Neural cell (in vitro differentiated cells): ENCODE measurements around the gene GUCA2B. TPM values are rescaled to one million over a fixed set of nuclear protein-coding genes. Genes with fewer than 3 reads are reported as not detected.

Experiments
- H2AFZ ChIP-seq: fragments of 200-600, 300-800 bp; sonication (generic), shearing (Covaris generic); 2 replicates; pipeline ENCODE4 v1.6.0; 2014; ENCODE audit warnings: low read depth, mild to moderate bottlenecking, antibody characterized with exemption, low read length, moderate library complexity
- H3F3A ChIP-seq: fragments of 200-600 bp; shearing (Covaris generic); 2 replicates; pipeline ENCODE4 v1.6.1; 2016; ENCODE audit warnings: mild to moderate bottlenecking, moderate library complexity, mixed read lengths, antibody characterized with exemption, low read length; ENCODE audit not compliant: insufficient read depth, poor library complexity, severe bottlenecking
- H3K27ac ChIP-seq: fragments of 200-600, 300-800 bp; sonication (generic), shearing (Covaris generic); 2 replicates; pipeline ENCODE4 v1.5.1; 2014; ENCODE audit warnings: mild to moderate bottlenecking, low read length, moderate library complexity
- H3K27me3 ChIP-seq: fragments of 300-800, 200-600 bp; sonication (generic), shearing (Covaris generic); 2 replicates; pipeline ENCODE4 v1.6.0; 2014; ENCODE audit warnings: mild to moderate bottlenecking, low read depth, low read length, moderate library complexity; ENCODE audit not compliant: insufficient read depth
- H3K36me3 ChIP-seq: fragments of 300-800, 200-600 bp; sonication (generic), shearing (Covaris generic); 2 replicates; pipeline ENCODE4 v1.5.1; 2014; ENCODE audit warnings: mild to moderate bottlenecking, antibody characterized with exemption, low read length, moderate library complexity; ENCODE audit not compliant: insufficient read depth
- H3K4me2 ChIP-seq: fragments of 300-800, 200-600 bp; sonication (generic), shearing (Covaris generic); 2 replicates; pipeline ENCODE4 v1.6.0; 2014; ENCODE audit warnings: mild to moderate bottlenecking, low read length
- H3K4me3 ChIP-seq: fragments of 300-800, 200-600 bp; sonication (generic), shearing (Covaris generic); 2 replicates; pipeline ENCODE4 v1.5.1; 2014; ENCODE audit warnings: mild to moderate bottlenecking, low read length, moderate library complexity
- H3K79me2 ChIP-seq: fragments of 200-600 bp; shearing (Covaris generic); replicated peaks from 2 replicates; pipeline ENCODE4 v1.6.0; 2014; ENCODE audit warnings: mild to moderate bottlenecking, low read length, moderate library complexity; ENCODE audit not compliant: insufficient read depth
- H3K9ac ChIP-seq: fragments of 300-800, 200-600 bp; sonication (generic), shearing (Covaris generic); 2 replicates; pipeline ENCODE4 v1.6.1; 2016; ENCODE audit warnings: mild to moderate bottlenecking, low read length, mixed read lengths
- H3K9me2 ChIP-seq: fragments of 200-600 bp; shearing (Covaris generic); 2 replicates; pipeline ENCODE4 v1.6.1; 2016; ENCODE audit warnings: mild to moderate bottlenecking, low read length, mixed read lengths; ENCODE audit not compliant: insufficient read depth
- H3K9me3 ChIP-seq: fragments of 200-600, 300-800 bp; sonication (generic), shearing (Covaris generic); 2 replicates; pipeline ENCODE4 v1.6.1; 2016; ENCODE audit warnings: mild to moderate bottlenecking, mixed run types, low read length, moderate library complexity, mixed read lengths
- H4K20me1 ChIP-seq: fragments of 200-600 bp; shearing (Covaris generic); 2 replicates; pipeline ENCODE4 v1.6.1; 2016; ENCODE audit warnings: mild to moderate bottlenecking, mixed run types; ENCODE audit not compliant: insufficient read depth
- CTCF ChIP-seq: fragments of 450-650 bp; IDR thresholded peaks from 2 replicates; pipeline ENCODE4 v1.5.1; 2014; ENCODE audit warnings: antibody characterized with exemption, mild to moderate bottlenecking, moderate library complexity; ENCODE audit not compliant: poor library complexity, severe bottlenecking
- EP300 ChIP-seq: fragments of 450-650 bp; conservative IDR thresholded peaks from 2 replicates; pipeline ENCODE4 v1.6.1; 2014; ENCODE audit warnings: antibody characterized with exemption, mild to moderate bottlenecking, moderate library complexity; ENCODE audit not compliant: poor library complexity, severe bottlenecking
- EZH2 ChIP-seq: fragments of 200-600, 300-800 bp; shearing (Covaris generic), sonication (generic); IDR thresholded peaks from 2 replicates; pipeline ENCODE4 v1.6.1; 2014; ENCODE audit warnings: antibody characterized with exemption, low read length, borderline replicate concordance, mild to moderate bottlenecking; ENCODE audit not compliant: insufficient read depth, poor library complexity, severe bottlenecking
- MXI1 ChIP-seq: fragments of 450-650 bp; conservative IDR thresholded peaks from 2 replicates; pipeline ENCODE4 v1.6.1; 2014; ENCODE audit warnings: antibody characterized with exemption, mild to moderate bottlenecking; ENCODE audit not compliant: poor library complexity, severe bottlenecking
- POLR2AphosphoS5 ChIP-seq: IDR thresholded peaks from 2 replicates; pipeline ENCODE4 v1.6.1; 2012
- RAD21 ChIP-seq: fragments of 450-650 bp; conservative IDR thresholded peaks from 2 replicates; pipeline ENCODE4 v1.6.1; 2014; ENCODE audit warnings: antibody characterized with exemption, mild to moderate bottlenecking, moderate library complexity
- REST ChIP-seq: IDR thresholded peaks from 2 replicates; pipeline ENCODE4 v1.6.1; 2012; ENCODE audit warnings: borderline replicate concordance
- SMC3 ChIP-seq: fragments of 450-650 bp; conservative IDR thresholded peaks from 2 replicates; pipeline ENCODE4 v1.6.1; 2014; ENCODE audit warnings: antibody characterized with exemption, mild to moderate bottlenecking, moderate library complexity; ENCODE audit not compliant: poor library complexity
- TAF1 ChIP-seq: IDR thresholded peaks from 2 replicates; pipeline ENCODE4 v1.6.1; 2012; ENCODE audit warnings: low read depth
- polyA plus RNA-seq: library from polyadenylated mRNA; depleted of rRNA; stranded (reverse); fragments of >200 nt; gene quantifications from 2 replicates; pipeline ENCODE4 v1.2.3, GENCODE V29; 2014

GUCA2B gene
- polyA plus RNA-seq, 1 donor from 2014 or later = not detected

- no peak overlapping the region for H3K4me2 ChIP-seq
- no peak overlapping the region for H2AFZ ChIP-seq
- peaks cover 5% of the 10 kb centered on the region for H3K9me3 ChIP-seq
- H4K20me1 ChIP-seq = no peaks in the 10 kb centered on the region
- H3F3A ChIP-seq = no peaks in the 10 kb centered on the region
- H3K36me3 ChIP-seq = no peaks in the 10 kb centered on the region
- no peaks in the 10 kb centered on the region for H3K9me2 ChIP-seq
- H3K27me3 ChIP-seq = no peaks in the 10 kb centered on the region
- H3K79me2 ChIP-seq = no peaks in the 10 kb centered on the region
- H3K4me3 ChIP-seq = no peak overlapping the region
- H3K9ac ChIP-seq = no peak overlapping the region
- H3K27ac ChIP-seq = no peak overlapping the region
- TF ChIP-seq REST (no peak), SMC3 (no peak), MXI1 (no peak), POLR2AphosphoS5 (no peak), RAD21 (no peak)
Observed at GRCh38 chr1:42165511-42166210, 12.5 kb downstream of the GUCA2B start.

GRCh38 chr1:42167611-42168390, 14.6 kb downstream of the GUCA2B start:
- no peaks in the 10 kb centered on the region for H4K20me1 ChIP-seq
- H2AFZ ChIP-seq = no peak overlapping the region
- TF ChIP-seq TAF1 = no peak
- TF ChIP-seq POLR2AphosphoS5 = no peak
- no peak for TF ChIP-seq SMC3
- TF ChIP-seq EP300 = no peak
- TF ChIP-seq RAD21 = no peak
- no peak for TF ChIP-seq CTCF
- TF ChIP-seq REST = no peak
- TF ChIP-seq EZH2 = no peak
- TF ChIP-seq MXI1 = no peak
- no peak overlapping the region for H3K27ac ChIP-seq
- H3K9me3 ChIP-seq = no peaks in the 10 kb centered on the region
- no peak overlapping the region for H3K4me3 ChIP-seq
- H3K9ac ChIP-seq = no peak overlapping the region
- no peaks in the 10 kb centered on the region for H3F3A ChIP-seq
- H3K9me2 ChIP-seq = no peaks in the 10 kb centered on the region
- H3K27me3 ChIP-seq = no peaks in the 10 kb centered on the region
- no peaks in the 10 kb centered on the region for H3K79me2 ChIP-seq
- no peaks in the 10 kb centered on the region for H3K36me3 ChIP-seq
- H3K4me2 ChIP-seq = no peak overlapping the region
